ENCODE results near the gene BMX. TPM values are rescaled to one million over a fixed set of nuclear protein-coding genes. Genes with fewer than 3 reads are reported as not detected.
A peak's percentile ranks its signal among the peaks of the same experiment; 100 is the strongest.

The BMX gene
- total RNA-seq (2.2 TPM), polyA plus RNA-seq (ENCODE audit: insufficient read depth in 1 of 8, insufficient read length in 8 of 8, low replicate concordance in 1 of 8) (1 to 10 TPM; 1.5 to 2.5 (median 2.0) TPM)
- long read RNA-seq, donor 1, result 0 reads
- long read RNA-seq, donor 2, result 0 reads
- long read RNA-seq, donor 3, result 0 reads
- long read RNA-seq, donor 4, result 0 reads
- long read RNA-seq, donor 5, partial matches to known transcripts, result 0 of 1 reads
- long read RNA-seq, donor 5, other reads (novel, unspliced or antisense), result 0 of 1 reads
- long read RNA-seq, donor 6, result 0 reads
- long read RNA-seq, donor 7, result 0 reads
- long read RNA-seq, donor 8, result 0 reads
- long read RNA-seq, donor 9, partial matches to known transcripts, result 0 of 1 reads
- long read RNA-seq, donor 9, other reads (novel, unspliced or antisense), result 0 of 1 reads
- long read RNA-seq, donor 10, result 0 reads
- long read RNA-seq, donor 11, partial matches to known transcripts, result 0 of 2 reads
- long read RNA-seq, donor 11, other reads (novel, unspliced or antisense), result 0 of 2 reads

GRCh38 chrX:15500497-15500966 lies at the start of gene BMX:
TSS of gene BMX (plus strand) at chrX:15500807. CDS start at chrX:15508354, 7,547 bp downstream.
- no peak within 1 kb of the TSS for H3K4me3 ChIP-seq (ENCODE audit: low read length)
- H3K4me1 ChIP-seq (ENCODE audit: control insufficient read depth, insufficient read depth, low read length), result no peaks in the 10 kb centered on the region
- H3K27me3 ChIP-seq (ENCODE audit: control insufficient read depth, insufficient read depth, low read length), result peaks cover 26% of the 10 kb centered on the region
- no peaks in the 10 kb centered on the region for H3K9me3 ChIP-seq (replicated peaks; ENCODE audit: control insufficient read depth, low read depth, low read length)
- peak; percentile 80 for DNase-seq
- no peaks in the 10 kb centered on the region for H3K36me3 ChIP-seq (ENCODE audit: control insufficient read depth, insufficient read depth, low read length)
- WGBS (ENCODE audit: insufficient coverage), result 31% methylated on average over 7 of the region's 18 CpGs
- H3K27ac ChIP-seq (ENCODE audit: low read length), result peak within 1 kb of the TSS; percentile 77

DNA sequence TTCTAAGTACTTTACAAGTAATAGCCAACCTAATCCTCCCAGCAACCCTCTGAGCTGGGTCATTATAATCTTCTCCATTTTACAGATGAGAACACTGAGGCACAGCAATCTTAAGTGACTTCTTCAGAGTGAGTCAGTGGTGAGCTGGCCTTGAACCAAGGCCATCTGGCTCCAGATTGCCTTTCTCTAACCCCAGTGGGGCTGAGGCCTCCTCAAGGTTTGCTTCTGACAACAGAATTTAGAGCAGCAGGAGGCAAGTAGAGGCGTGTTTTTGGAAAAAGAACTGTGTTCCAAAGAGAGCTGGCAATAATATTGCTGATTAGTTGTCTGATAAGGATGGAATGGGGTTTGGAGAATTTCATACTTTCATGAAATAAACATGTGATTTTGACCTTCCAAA lies 48.7 kb upstream of the BMX start:
- Histone ChIP-seq H3K4me1 (ENCODE audit: control insufficient read depth, insufficient read depth, low read length) (peaks cover 3% of the 10 kb centered on the region), H3K36me3 (ENCODE audit: control insufficient read depth, insufficient read depth, low read length) (no peaks in the 10 kb centered on the region), H3K27ac (ENCODE audit: low read length) (no peak overlapping the region), H3K27me3 (ENCODE audit: control insufficient read depth, insufficient read depth, low read length) (peaks cover 35% of the 10 kb centered on the region), H3K4me3 (ENCODE audit: low read length) (no peak overlapping the region), H3K9me3 (replicated peaks; ENCODE audit: control insufficient read depth, low read depth, low read length) (no peaks in the 10 kb centered on the region)
- no peak for DNase-seq
- 50% methylated on average over 1 of the region's 1 CpG for WGBS (ENCODE audit: insufficient coverage)

- Histone ChIP-seq H3K9me3 (replicated peaks; ENCODE audit: control insufficient read depth, low read depth, low read length) (no peaks in the 10 kb centered on the region), H3K27me3 (ENCODE audit: control insufficient read depth, insufficient read depth, low read length) (peaks cover 17% of the 10 kb centered on the region), H3K4me3 (ENCODE audit: low read length) (no peak overlapping the region), H3K27ac (ENCODE audit: low read length) (no peak overlapping the region), H3K4me1 (ENCODE audit: control insufficient read depth, insufficient read depth, low read length) (no peaks in the 10 kb centered on the region), H3K36me3 (ENCODE audit: control insufficient read depth, insufficient read depth, low read length) (no peaks in the 10 kb centered on the region)
- DNase-seq, result no peak
Observed at GRCh38 chrX:15464704-15465103, 35.9 kb upstream of the BMX start.

DNA sequence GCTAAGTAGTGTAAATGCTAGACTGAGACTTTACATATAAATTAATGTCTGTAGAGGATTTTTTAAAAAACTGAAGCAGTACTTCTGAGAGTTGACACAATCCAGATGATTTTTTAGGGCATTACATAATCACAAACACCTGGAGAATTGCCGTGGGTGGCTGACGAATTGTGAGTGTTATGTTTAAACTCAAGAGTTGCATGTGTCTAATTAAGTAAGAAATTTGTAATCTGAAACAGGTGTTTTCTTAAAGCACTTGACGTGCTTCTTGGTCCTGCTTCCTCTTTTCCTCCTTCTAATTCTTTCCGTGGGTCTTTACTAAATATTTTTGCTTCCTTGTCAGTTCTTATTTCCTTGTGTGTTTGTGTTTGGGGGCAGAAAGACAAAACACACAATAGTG lies 35.3 kb upstream of the BMX start:
- H3K4me3 ChIP-seq (ENCODE audit: low read length), result no peak overlapping the region
- WGBS (ENCODE audit: insufficient coverage), result no CpG with 5 or more reads among the region's 4 CpGs
- no peak overlapping the region for H3K27ac ChIP-seq (ENCODE audit: low read length)
- H3K27me3 ChIP-seq (ENCODE audit: control insufficient read depth, insufficient read depth, low read length), result peaks cover 17% of the 10 kb centered on the region
- no peaks in the 10 kb centered on the region for H3K36me3 ChIP-seq (ENCODE audit: control insufficient read depth, insufficient read depth, low read length)
- H3K9me3 ChIP-seq (replicated peaks; ENCODE audit: control insufficient read depth, low read depth, low read length), result no peaks in the 10 kb centered on the region
- no peaks in the 10 kb centered on the region for H3K4me1 ChIP-seq (ENCODE audit: control insufficient read depth, insufficient read depth, low read length)
- DNase-seq, result peak; percentile 40

DNA sequence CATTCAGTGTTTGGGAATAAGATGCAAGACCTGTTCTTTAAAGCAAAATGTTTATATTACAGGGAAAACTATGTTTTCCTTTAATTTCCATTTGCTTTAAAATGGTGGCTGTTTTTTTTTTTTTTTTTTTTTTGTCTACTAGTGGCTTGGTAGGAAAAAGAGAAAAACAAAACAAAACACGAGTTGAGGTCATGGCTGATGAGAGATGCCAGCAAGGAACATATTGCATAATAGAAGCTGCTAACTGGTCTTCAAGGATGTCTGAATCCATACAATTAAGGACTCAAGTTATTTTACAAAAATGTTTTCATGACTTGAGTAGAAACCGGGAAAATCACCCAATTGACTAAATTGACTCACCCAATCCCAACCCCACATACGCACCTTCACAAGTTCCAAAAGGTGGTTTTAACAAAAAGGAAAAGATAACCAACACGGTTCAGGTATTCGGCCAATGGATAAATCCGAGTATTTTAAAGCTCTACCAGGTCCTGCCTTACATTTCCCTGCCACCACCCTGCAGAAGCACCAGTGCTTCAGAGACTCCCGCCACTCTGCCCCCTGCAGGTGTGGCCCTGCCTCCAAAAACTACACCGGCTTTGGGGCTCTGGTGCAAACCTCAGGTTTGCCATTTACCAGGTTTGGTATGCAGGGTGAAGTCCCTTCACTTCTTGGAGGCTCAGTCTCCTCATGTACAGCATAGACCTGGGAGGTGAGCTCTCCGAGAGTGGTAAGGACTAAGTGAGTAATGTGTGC lies 34.5 kb upstream of the BMX start:
- H3K4me3 ChIP-seq (ENCODE audit: low read length), result no peak overlapping the region
- H3K27ac ChIP-seq (ENCODE audit: low read length), result no peak overlapping the region
- H3K9me3 ChIP-seq (replicated peaks; ENCODE audit: control insufficient read depth, low read depth, low read length), result no peaks in the 10 kb centered on the region
- no peak for DNase-seq
- no peaks in the 10 kb centered on the region for H3K4me1 ChIP-seq (ENCODE audit: control insufficient read depth, insufficient read depth, low read length)
- H3K36me3 ChIP-seq (ENCODE audit: control insufficient read depth, insufficient read depth, low read length), result no peaks in the 10 kb centered on the region
- peaks cover 14% of the 10 kb centered on the region for H3K27me3 ChIP-seq (ENCODE audit: control insufficient read depth, insufficient read depth, low read length)
- 66% methylated on average over 6 of the region's 9 CpGs for WGBS (ENCODE audit: insufficient coverage)

DNA sequence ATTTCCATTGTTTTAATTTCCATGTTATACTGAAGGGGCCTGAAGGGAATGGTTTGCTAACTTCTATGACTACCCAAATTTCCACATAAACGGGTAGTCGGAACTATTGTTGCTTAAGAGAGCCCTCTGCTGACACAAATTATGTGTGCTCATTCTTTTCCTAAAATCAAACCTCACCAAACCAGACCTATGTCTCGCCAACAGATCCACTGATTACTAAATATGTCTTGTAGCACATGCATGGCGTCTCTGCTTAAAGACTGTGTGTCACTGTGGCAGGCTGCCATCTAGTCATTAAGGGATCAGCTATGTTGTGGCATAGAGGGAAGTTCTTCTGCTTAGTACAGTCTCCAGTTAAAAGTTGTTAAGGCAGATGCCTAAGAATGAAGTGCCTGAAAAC lies 32.6 kb upstream of the BMX start:
- no peak overlapping the region for H3K4me3 ChIP-seq (ENCODE audit: low read length)
- peaks cover 14% of the 10 kb centered on the region for H3K27me3 ChIP-seq (ENCODE audit: control insufficient read depth, insufficient read depth, low read length)
- H3K27ac ChIP-seq (ENCODE audit: low read length), result no peak overlapping the region
- no CpG with 5 or more reads among the region's 4 CpGs for WGBS (ENCODE audit: insufficient coverage)
- H3K4me1 ChIP-seq (ENCODE audit: control insufficient read depth, insufficient read depth, low read length), result no peaks in the 10 kb centered on the region
- H3K36me3 ChIP-seq (ENCODE audit: control insufficient read depth, insufficient read depth, low read length), result no peaks in the 10 kb centered on the region
- DNase-seq, result peak; percentile 63
- H3K9me3 ChIP-seq (replicated peaks; ENCODE audit: control insufficient read depth, low read depth, low read length), result no peaks in the 10 kb centered on the region

- no peaks in the 10 kb centered on the region for H3K4me1 ChIP-seq (ENCODE audit: control insufficient read depth, insufficient read depth, low read length)
- no peak overlapping the region for H3K27ac ChIP-seq (ENCODE audit: low read length)
- no peak for DNase-seq
- peaks cover 15% of the 10 kb centered on the region for H3K27me3 ChIP-seq (ENCODE audit: control insufficient read depth, insufficient read depth, low read length)
- no peak overlapping the region for H3K4me3 ChIP-seq (ENCODE audit: low read length)
- H3K36me3 ChIP-seq (ENCODE audit: control insufficient read depth, insufficient read depth, low read length), result no peaks in the 10 kb centered on the region
- no peaks in the 10 kb centered on the region for H3K9me3 ChIP-seq (replicated peaks; ENCODE audit: control insufficient read depth, low read depth, low read length)
- no CpG with 5 or more reads among the region's 1 CpG for WGBS (ENCODE audit: insufficient coverage)
Observed at GRCh38 chrX:15469613-15470012, 31.0 kb upstream of the BMX start.

GRCh38 chrX:15471028-15471427 lies 29.6 kb upstream of the BMX start:
- WGBS (ENCODE audit: insufficient coverage), result 0% methylated on average over 1 of the region's 3 CpGs
- H3K36me3 ChIP-seq (ENCODE audit: control insufficient read depth, insufficient read depth, low read length), result no peaks in the 10 kb centered on the region
- no peaks in the 10 kb centered on the region for H3K4me1 ChIP-seq (ENCODE audit: control insufficient read depth, insufficient read depth, low read length)

GRCh38 chrX:15472531-15472930 lies 28.1 kb upstream of the BMX start:
- no peak for DNase-seq
- Histone ChIP-seq H3K27me3 (ENCODE audit: control insufficient read depth, insufficient read depth, low read length) (peaks cover 4% of the 10 kb centered on the region), H3K9me3 (replicated peaks; ENCODE audit: control insufficient read depth, low read depth, low read length) (no peaks in the 10 kb centered on the region), H3K4me3 (ENCODE audit: low read length) (no peak overlapping the region), H3K27ac (ENCODE audit: low read length) (no peak overlapping the region), H3K36me3 (ENCODE audit: control insufficient read depth, insufficient read depth, low read length) (no peaks in the 10 kb centered on the region), H3K4me1 (ENCODE audit: control insufficient read depth, insufficient read depth, low read length) (no peaks in the 10 kb centered on the region)

More at GRCh38 chrX:15471028-15471427, 29.6 kb upstream of the BMX start:
- Histone ChIP-seq H3K27me3 (ENCODE audit: control insufficient read depth, insufficient read depth, low read length) (peaks cover 14% of the 10 kb centered on the region), H3K4me3 (ENCODE audit: low read length) (no peak overlapping the region), H3K9me3 (replicated peaks; ENCODE audit: control insufficient read depth, low read depth, low read length) (no peaks in the 10 kb centered on the region), H3K27ac (ENCODE audit: low read length) (no peak overlapping the region)
- DNase-seq, result peak; percentile 73

GRCh38 chrX:15474028-15474427 lies 26.6 kb upstream of the BMX start:
- Histone ChIP-seq H3K27me3 (ENCODE audit: control insufficient read depth, insufficient read depth, low read length) (peaks cover 4% of the 10 kb centered on the region), H3K4me1 (ENCODE audit: control insufficient read depth, insufficient read depth, low read length) (no peaks in the 10 kb centered on the region), H3K4me3 (ENCODE audit: low read length) (no peak overlapping the region), H3K36me3 (ENCODE audit: control insufficient read depth, insufficient read depth, low read length) (no peaks in the 10 kb centered on the region), H3K9me3 (replicated peaks; ENCODE audit: control insufficient read depth, low read depth, low read length) (no peaks in the 10 kb centered on the region), H3K27ac (ENCODE audit: low read length) (no peak overlapping the region)
- DNase-seq, result no peak
- 94% methylated on average over 2 of the region's 4 CpGs for WGBS (ENCODE audit: insufficient coverage)

Measured in muscle of leg (tissue), 16 donors.